Calu3 (cell line): Measurements from ENCODE around the gene PLCD3. TPM values are rescaled to one million over a fixed set of nuclear protein-coding genes. Genes with fewer than 3 reads are reported as not detected.
A peak's percentile ranks its signal among the peaks of the same experiment; 100 is the strongest.

ENCODE experiments used
- Bru-seq: library from RNA; stranded (reverse); fragments of 400-500 nt; gene quantifications from one replicate; lab custom pipeline; 2021; lab: Mats Ljungman, UMichigan
- BruChase-seq, 2 experiments: library from RNA; stranded (reverse); fragments of 400-500 nt; gene quantifications; one replicate each; lab custom pipeline; 2021; lab: Mats Ljungman, UMichigan
- BruUV-seq: library from RNA; stranded (reverse); fragments of 400-500 nt; replicated peaks from 2 replicates; lab custom pipeline; 2021; lab: Mats Ljungman, UMichigan
- CTCF ChIA-PET: fragments of 300-600 bp; sonication (Branson Sonifier 250); formaldehyde crosslinking; loops from one replicate; lab custom pipeline; 2022; ENCODE audit warnings: antibody characterized with exemption; lab: Charles Lee
- DNase-seq: peaks from one replicate; pipeline ENCODE4 v3.0.0; 2022
- H3K27ac Mint-ChIP-seq: one replicate; pipeline ENCODE4 v1.8.0; 2022; ENCODE audit warnings: mixed read lengths; ENCODE audit not compliant: unreplicated experiment
- H3K27me3 Mint-ChIP-seq: one replicate; pipeline ENCODE4 v1.8.0; 2022; ENCODE audit warnings: mixed read lengths; ENCODE audit not compliant: unreplicated experiment
- H3K36me3 Mint-ChIP-seq: one replicate; pipeline ENCODE4 v1.8.0; 2022; ENCODE audit warnings: mild to moderate bottlenecking, moderate library complexity, mixed read lengths; ENCODE audit not compliant: insufficient read depth, unreplicated experiment
- H3K4me1 Mint-ChIP-seq: one replicate; pipeline ENCODE4 v1.8.0; 2022; ENCODE audit warnings: mild to moderate bottlenecking, low read depth, mixed read lengths; ENCODE audit not compliant: unreplicated experiment
- H3K4me3 Mint-ChIP-seq: one replicate; pipeline ENCODE4 v1.8.0; 2022; ENCODE audit warnings: mild to moderate bottlenecking, low read depth, moderate library complexity, mixed read lengths; ENCODE audit not compliant: unreplicated experiment
- H3K9me3 Mint-ChIP-seq: one replicate; pipeline ENCODE4 v1.8.0; 2022; ENCODE audit warnings: low read depth, mixed read lengths; ENCODE audit not compliant: unreplicated experiment
- CTCF ChIP-seq: fragments of 200-600 bp; IDR thresholded peaks from one replicate; pipeline ENCODE4 v1.8.0; 2022; ENCODE audit warnings: antibody characterized with exemption; ENCODE audit not compliant: unreplicated experiment
- intact Hi-C: fragments of 100-400 bp; cut with micrococcal nuclease; formaldehyde crosslinking; loops from one replicate; pipeline ENCODE4 v1.10.0; 2022; ENCODE audit not compliant: unreplicated experiment
- long read RNA-seq: library from polyadenylated mRNA; stranded (forward); transcript quantifications from one replicate; pipeline ENCODE4 v2.0.0, GENCODE V29; 2022
- total RNA-seq: library from RNA; stranded (reverse); gene quantifications from 2 replicates; pipeline ENCODE4 v1.2.3, GENCODE V29; 2022

Gene PLCD3
- total RNA-seq: 34.4 and 64.3 TPM in 2 replicates
- percentile 50 among the genes with signal in this experiment for Bru-seq, nascent RNA
- percentile 55 among the genes with signal in this experiment for BruChase-seq, experiment 1, labeled RNA remaining after a 6-hour chase
- BruChase-seq, experiment 2, labeled RNA remaining after a 2-hour chase: percentile 52 among the genes with signal in this experiment
- long read RNA-seq, full-length matches to known transcripts: 4 of 16 reads
- long read RNA-seq, partial matches to known transcripts: 6 of 16 reads
- long read RNA-seq, other reads (novel, unspliced or antisense): 6 of 16 reads

GRCh38 chr17:45132320-45132571, at the start of gene PLCD3:
TSS of gene PLCD3 (minus strand) at chr17:45132515. CDS start at chr17:45132410, 105 bp downstream.
- Mint-ChIP-seq H3K27me3 (no peaks in the 10 kb centered on the region), H3K27ac (peak within 1 kb of the TSS; percentile 31), H3K36me3 (peaks cover 62% of the 10 kb centered on the region), H3K4me1 (peaks cover 55% of the 10 kb centered on the region), H3K9me3 (no peaks in the 10 kb centered on the region), H3K4me3 (peak within 1 kb of the TSS; percentile 88)
- no peak for TF ChIP-seq CTCF
- DNase-seq: no peak
- CTCF ChIA-PET: no interaction called here
- no TSS peak for BruUV-seq
- intact Hi-C loops: loop anchor here (5.0 to 10.0 kb wide), 4 partner anchors 35 to 357 kb away; partner anchors contain the start of genes DCAKD and GFAP

GRCh38 chr17:45177563-45177962, 45.2 kb upstream of the PLCD3 start:
- H3K27me3 Mint-ChIP-seq: no peaks in the 10 kb centered on the region
- H3K9me3 Mint-ChIP-seq: no peaks in the 10 kb centered on the region
- H3K36me3 Mint-ChIP-seq: peaks cover 8% of the 10 kb centered on the region
- no TSS peak for BruUV-seq
- CTCF ChIA-PET: interaction anchor here (1.4 kb wide), 1 partner anchor 26 kb away, joined by 5 read pairs; no protein-coding TSS in a partner anchor
- no peak for DNase-seq
- no peak overlapping the region for H3K27ac Mint-ChIP-seq
- no peak overlapping the region for H3K4me3 Mint-ChIP-seq
- intact Hi-C loops: no loop called here
- H3K4me1 Mint-ChIP-seq: peaks cover 21% of the 10 kb centered on the region
- TF ChIP-seq CTCF: no peak

- no peak overlapping the region for H3K4me3 Mint-ChIP-seq
- TF ChIP-seq CTCF: no peak
- peaks cover 26% of the 10 kb centered on the region for H3K36me3 Mint-ChIP-seq
- intact Hi-C loops: no loop called here
- CTCF ChIA-PET: interaction anchor here (0.6 to 2.5 kb wide), 7 partner anchors 14 to 40 kb away, joined by 3 to 11 read pairs (median 5); partner anchors contain the start of genes ACBD4 and HEXIM1
- H3K27me3 Mint-ChIP-seq: no peaks in the 10 kb centered on the region
- BruUV-seq: no TSS peak
- DNase-seq: no peak
- H3K4me1 Mint-ChIP-seq: peaks cover 39% of the 10 kb centered on the region
- H3K27ac Mint-ChIP-seq: peak overlapping the region; percentile 72
- H3K9me3 Mint-ChIP-seq: no peaks in the 10 kb centered on the region
These were observed 43.4 kb upstream of the PLCD3 start for GRCh38 chr17:45175759-45176115.

GRCh38 chr17:45172541-45173286, 40.4 kb upstream of the PLCD3 start:
- H3K9me3 Mint-ChIP-seq: no peaks in the 10 kb centered on the region
- peak; percentile 99 for DNase-seq
- BruUV-seq: TSS peak; percentile 54
- H3K4me3 Mint-ChIP-seq: peak overlapping the region; percentile 63
- TF ChIP-seq CTCF: peak; percentile 28
- peak overlapping the region; percentile 96 for H3K27ac Mint-ChIP-seq
- H3K4me1 Mint-ChIP-seq: peaks cover 62% of the 10 kb centered on the region
- intact Hi-C loops: loop anchor here (1.0 to 2.0 kb wide), 3 partner anchors 24 to 37 kb away; partner anchors contain the start of genes ACBD4 and HEXIM1
- CTCF ChIA-PET: interaction anchor here (0.7 to 4.3 kb wide), 13 partner anchors 10 to 1744 kb away, joined by 3 to 96 read pairs (median 7); partner anchors contain the start of genes ACBD4, HEXIM1, HEXIM2 and NMT1
- peaks cover 49% of the 10 kb centered on the region for H3K36me3 Mint-ChIP-seq
- H3K27me3 Mint-ChIP-seq: no peaks in the 10 kb centered on the region
